PC-9 (cell line): ENCODE data around the gene MAX. TPM values are rescaled to one million over a fixed set of nuclear protein-coding genes. Genes with fewer than 3 reads are reported as not detected.

ENCODE experiments used
- BruUV-seq: library from RNA; stranded (reverse); fragments of 400-500 nt; replicated peaks from 2 replicates; lab custom pipeline; 2021; lab: Mats Ljungman, UMichigan
- CTCF ChIA-PET: fragments of 300-600 bp; sonication (Branson Sonifier 250); formaldehyde crosslinking; loops from one replicate; lab custom pipeline; 2022; ENCODE audit warnings: antibody characterized with exemption; lab: Charles Lee
- POLR2A ChIA-PET: fragments of 300-600 bp; sonication (Branson Sonifier 250); formaldehyde crosslinking; loops from one replicate; lab custom pipeline; 2022; ENCODE audit warnings: antibody characterized with exemption; ENCODE audit not compliant: unreplicated experiment; lab: Charles Lee
- DNase-seq, 2 experiments: peaks; one replicate each; pipeline versions ENCODE4 v3.0.0 to v3.0.0-alpha.2; 2015 to 2022; ENCODE audit warnings: mixed read lengths in 1 of 2
- H2AFZ ChIP-seq: fragments of 200-600 bp; sonication (generic); 2 replicates; pipeline ENCODE4 v1.8.1; 2017; ENCODE audit warnings: antibody characterized with exemption
- H3F3A ChIP-seq: fragments of 200-600 bp; sonication (generic); 2 replicates; pipeline ENCODE4 v1.8.1; 2017; ENCODE audit warnings: antibody characterized with exemption, mild to moderate bottlenecking, low read depth; ENCODE audit not compliant: insufficient read depth
- H3K27ac ChIP-seq: fragments of 200-600 bp; sonication (generic); 2 replicates; pipeline ENCODE4 v1.6.1; 2016; ENCODE audit warnings: mixed run types
- H3K27me3 ChIP-seq: fragments of 200-600 bp; sonication (generic); 2 replicates; pipeline ENCODE4 v1.6.1; 2016; ENCODE audit warnings: low read depth, mixed run types; ENCODE audit not compliant: insufficient read depth
- H3K36me3 ChIP-seq: fragments of 200-600 bp; sonication (generic); 2 replicates; pipeline ENCODE4 v1.6.1; 2016; ENCODE audit warnings: low read depth, mixed run types
- H3K4me1 ChIP-seq: fragments of 200-600 bp; sonication (generic); replicated peaks from 2 replicates; pipeline ENCODE4 v1.6.1; 2016; ENCODE audit warnings: mixed run types; ENCODE audit not compliant: insufficient read depth
- H3K4me2 ChIP-seq: fragments of 200-600 bp; sonication (generic); 2 replicates; pipeline ENCODE4 v1.6.1; 2017; ENCODE audit warnings: mixed run types
- H3K4me3 ChIP-seq: fragments of 200-600 bp; sonication (generic); 2 replicates; pipeline ENCODE4 v1.6.1; 2016; ENCODE audit warnings: mixed run types
- H3K79me2 ChIP-seq: fragments of 200-600 bp; sonication (generic); 2 replicates; pipeline ENCODE4 v1.6.1; 2017; ENCODE audit warnings: low read depth, mixed run types
- H3K9me2 ChIP-seq: fragments of 200-600 bp; sonication (generic); 2 replicates; pipeline ENCODE4 v1.8.1; 2017; ENCODE audit warnings: mild to moderate bottlenecking; ENCODE audit not compliant: insufficient read depth
- H3K9me3 ChIP-seq: fragments of 200-600 bp; sonication (generic); 2 replicates; pipeline ENCODE4 v1.8.1; 2016; ENCODE audit warnings: low read depth; ENCODE audit not compliant: insufficient read depth
- H4K20me1 ChIP-seq: fragments of 200-600 bp; sonication (generic); 2 replicates; pipeline ENCODE4 v1.8.1; 2017; ENCODE audit not compliant: insufficient read depth
- EZH2 ChIP-seq: fragments of 200-600 bp; sonication (generic); IDR thresholded peaks from 2 replicates; pipeline ENCODE4 v1.8.0; 2017; ENCODE audit warnings: antibody characterized with exemption, low read depth
- intact Hi-C: fragments of 100-400 bp; cut with micrococcal nuclease; formaldehyde crosslinking; loops from one replicate; pipeline ENCODE4 v1.10.0; 2022; ENCODE audit not compliant: unreplicated experiment
- total RNA-seq: library from RNA; stranded (reverse); gene quantifications from 2 replicates; pipeline ENCODE4 v1.2.3, GENCODE V29; 2021
- TF ChIP-seq, protein P1 (sequence below): fragments of 200-600 bp; sonication (generic); conservative IDR thresholded peaks from 2 replicates; pipeline ENCODE4 v1.6.1; 2017; ENCODE audit warnings: mixed run types, antibody characterized with exemption, mild to moderate bottlenecking, moderate library complexity

Gene MAX
- total RNA-seq, 1 experiment from 2014 or later, result 76.1 TPM

DNA sequence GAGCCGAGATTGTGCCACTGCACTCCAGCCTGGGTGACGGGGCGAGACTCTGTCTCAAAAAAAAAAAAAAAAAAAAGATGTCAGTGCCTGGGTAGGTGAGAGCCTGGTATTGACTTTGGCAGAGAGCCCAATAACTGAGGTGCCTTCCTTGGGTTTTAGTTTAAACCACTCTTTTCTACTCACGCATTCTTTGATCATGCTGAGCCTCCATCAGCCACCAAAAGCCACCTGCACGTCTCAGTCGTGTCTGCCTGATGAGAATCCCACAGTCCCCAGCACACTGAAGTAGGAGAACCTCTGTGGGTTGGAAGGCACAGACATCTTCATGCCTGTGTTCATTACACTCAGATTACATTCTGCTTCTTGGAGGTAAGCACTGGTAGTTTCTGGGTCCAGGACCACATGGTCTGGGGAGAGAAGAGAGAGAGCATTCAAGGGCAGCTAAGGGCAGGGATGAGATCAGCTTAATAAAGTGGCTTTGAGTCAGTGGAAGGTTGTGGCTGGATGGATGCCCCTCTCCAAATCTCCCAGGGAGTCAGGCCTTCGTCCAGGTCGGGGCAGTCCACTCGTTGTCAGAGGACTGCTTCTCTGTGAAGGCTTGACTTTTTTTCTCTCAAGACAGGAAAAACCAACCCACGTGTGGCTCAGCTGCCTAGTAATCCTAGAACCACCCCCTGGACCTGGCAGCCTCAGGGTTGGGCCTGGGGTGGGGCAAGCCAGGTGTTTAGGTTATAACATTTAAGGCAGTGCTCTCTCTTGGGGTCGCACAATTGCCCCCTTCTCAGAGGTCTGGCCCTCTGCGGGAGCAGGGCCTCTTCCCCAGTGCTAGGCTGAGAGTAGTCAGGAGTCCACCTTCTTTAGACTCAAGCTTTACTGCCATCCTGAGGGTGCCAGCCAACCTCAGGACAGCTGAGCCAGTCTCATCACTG, 32.6 kb upstream of the MAX start:
- Histone ChIP-seq H3K4me3 (no peak overlapping the region), H3K4me1 (no peaks in the 10 kb centered on the region; the same call in 1 of the 2 replicates), H3K9me3 (no peaks in the 10 kb centered on the region), H3F3A (peaks cover 14% of the 10 kb centered on the region; the same call in 1 of the 2 replicates), H3K4me2 (no peak overlapping the region), H3K36me3 (no peaks in the 10 kb centered on the region), H3K9me2 (no peaks in the 10 kb centered on the region), H3K79me2 (no peaks in the 10 kb centered on the region), H4K20me1 (no peaks in the 10 kb centered on the region), H2AFZ (no peak overlapping the region), H3K27ac (no peak overlapping the region), H3K27me3 (no peaks in the 10 kb centered on the region)
- no TSS peak for BruUV-seq
- no peak for TF ChIP-seq EZH2
- ChIA-PET CTCF (no interaction called here), POLR2A (no interaction called here)
- intact Hi-C loops, result no loop called here
- no peak for DNase-seq

DNA sequence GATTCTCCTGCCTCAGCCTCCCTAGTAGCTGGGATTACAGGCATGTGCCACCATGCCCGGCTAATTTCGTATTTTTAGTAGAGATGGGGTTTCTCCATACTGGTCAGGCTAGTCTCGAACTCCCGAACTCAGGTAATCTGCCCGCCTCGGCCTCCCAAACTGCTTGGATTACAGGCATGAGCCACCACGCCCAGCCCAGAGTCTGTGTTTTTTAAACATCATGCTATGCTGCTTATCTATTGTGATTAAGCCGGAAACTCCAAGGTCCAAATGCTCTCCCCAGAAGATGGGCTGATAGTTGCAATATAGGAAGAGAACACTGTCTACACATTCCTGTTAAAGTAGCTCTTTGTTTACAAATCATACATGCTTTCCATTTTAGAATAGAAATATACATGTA, 30.5 kb upstream of the MAX start:
- no peak overlapping the region for H3K4me2 ChIP-seq
- H3K4me1 ChIP-seq, result no peaks in the 10 kb centered on the region; the same call in 1 of the 2 replicates
- POLR2A ChIA-PET, result no interaction called here
- no peaks in the 10 kb centered on the region for H3K9me3 ChIP-seq
- no peak overlapping the region for H3K4me3 ChIP-seq
- no peak overlapping the region for H2AFZ ChIP-seq
- H3K27ac ChIP-seq, result no peak overlapping the region
- H4K20me1 ChIP-seq, result no peaks in the 10 kb centered on the region
- no peaks in the 10 kb centered on the region for H3K9me2 ChIP-seq
- CTCF ChIA-PET, result no interaction called here
- H3F3A ChIP-seq, result peaks cover 14% of the 10 kb centered on the region; the same call in 1 of the 2 replicates
- no peaks in the 10 kb centered on the region for H3K79me2 ChIP-seq
- DNase-seq, result no peak
- H3K27me3 ChIP-seq, result no peaks in the 10 kb centered on the region
- H3K36me3 ChIP-seq, result no peaks in the 10 kb centered on the region
- intact Hi-C loops, result no loop called here
- TF ChIP-seq, protein P1, sequence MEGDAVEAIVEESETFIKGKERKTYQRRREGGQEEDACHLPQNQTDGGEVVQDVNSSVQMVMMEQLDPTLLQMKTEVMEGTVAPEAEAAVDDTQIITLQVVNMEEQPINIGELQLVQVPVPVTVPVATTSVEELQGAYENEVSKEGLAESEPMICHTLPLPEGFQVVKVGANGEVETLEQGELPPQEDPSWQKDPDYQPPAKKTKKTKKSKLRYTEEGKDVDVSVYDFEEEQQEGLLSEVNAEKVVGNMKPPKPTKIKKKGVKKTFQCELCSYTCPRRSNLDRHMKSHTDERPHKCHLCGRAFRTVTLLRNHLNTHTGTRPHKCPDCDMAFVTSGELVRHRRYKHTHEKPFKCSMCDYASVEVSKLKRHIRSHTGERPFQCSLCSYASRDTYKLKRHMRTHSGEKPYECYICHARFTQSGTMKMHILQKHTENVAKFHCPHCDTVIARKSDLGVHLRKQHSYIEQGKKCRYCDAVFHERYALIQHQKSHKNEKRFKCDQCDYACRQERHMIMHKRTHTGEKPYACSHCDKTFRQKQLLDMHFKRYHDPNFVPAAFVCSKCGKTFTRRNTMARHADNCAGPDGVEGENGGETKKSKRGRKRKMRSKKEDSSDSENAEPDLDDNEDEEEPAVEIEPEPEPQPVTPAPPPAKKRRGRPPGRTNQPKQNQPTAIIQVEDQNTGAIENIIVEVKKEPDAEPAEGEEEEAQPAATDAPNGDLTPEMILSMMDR, result no peak
- no peak for TF ChIP-seq EZH2
- no TSS peak for BruUV-seq

DNA sequence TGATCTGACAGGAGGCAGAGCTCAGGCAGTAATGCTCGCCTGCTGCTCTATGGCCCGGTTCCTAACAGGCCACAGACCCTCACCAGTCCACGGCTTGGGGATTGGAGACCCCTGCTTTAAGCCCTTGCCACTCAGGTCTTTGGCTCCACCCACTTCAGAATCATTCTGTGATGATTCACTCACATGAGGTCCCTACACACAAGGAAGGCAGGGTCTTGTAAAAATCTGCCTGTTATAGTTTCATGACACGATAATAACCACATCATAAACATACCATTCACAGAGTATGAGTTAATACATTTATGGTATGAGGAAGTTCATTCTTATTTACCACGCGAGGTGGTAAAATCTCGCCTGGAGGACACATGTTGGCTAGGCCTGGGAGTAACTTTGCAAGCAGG, 29.0 kb upstream of the MAX start:
- no peaks in the 10 kb centered on the region for H3K9me3 ChIP-seq
- DNase-seq, result peak; percentile 15 to 96
- H2AFZ ChIP-seq, result no peak overlapping the region
- CTCF ChIA-PET, result no interaction called here
- BruUV-seq, result no TSS peak
- no peaks in the 10 kb centered on the region for H3K79me2 ChIP-seq
- no peak overlapping the region for H3K4me3 ChIP-seq
- TF ChIP-seq, protein P1, result no peak
- no peaks in the 10 kb centered on the region for H3K9me2 ChIP-seq
- H3K4me1 ChIP-seq, result no peaks in the 10 kb centered on the region; the same call in 1 of the 2 replicates
- H4K20me1 ChIP-seq, result no peaks in the 10 kb centered on the region
- H3K4me2 ChIP-seq, result no peak overlapping the region
- no peaks in the 10 kb centered on the region for H3K36me3 ChIP-seq
- H3F3A ChIP-seq, result peaks cover 14% of the 10 kb centered on the region; the same call in 1 of the 2 replicates
- intact Hi-C loops, result no loop called here
- POLR2A ChIA-PET, result no interaction called here
- H3K27me3 ChIP-seq, result no peaks in the 10 kb centered on the region
- peak overlapping the region; percentile 55 for H3K27ac ChIP-seq
